SK-N-SH (cell line): ENCODE results near the gene ROMO1. TPM values are rescaled to one million over a fixed set of nuclear protein-coding genes. Genes with fewer than 3 reads are reported as not detected.

Experiments
- CTCF ChIA-PET: fragments of 300-600, 350-600 bp; formaldehyde crosslinking; extraction: SDS; loops from one replicate; lab custom pipeline; 2021; lab: Yijun Ruan, JAX
- POLR2A ChIA-PET: fragments of 350-600 bp; sonication (Branson Sonifier 250); formaldehyde crosslinking; extraction: SDS; loops from one replicate; lab custom pipeline; 2020; ENCODE audit warnings: antibody characterized with exemption, inconsistent platforms; lab: Yijun Ruan, JAX
- DNase-seq: peaks from one replicate; pipeline ENCODE4 v3.0.0; 2012
- H2AFZ ChIP-seq: fragments of 200-600 bp; sonication (generic); 2 replicates; pipeline ENCODE4 v1.8.1; 2016; ENCODE audit warnings: antibody characterized with exemption, mild to moderate bottlenecking, low read depth
- H3F3A ChIP-seq: fragments of 200-600 bp; sonication (generic); replicated peaks from 2 replicates; pipeline ENCODE3; 2016; ENCODE audit warnings: antibody characterized with exemption, mild to moderate bottlenecking; ENCODE audit not compliant: insufficient read depth
- H3K27ac ChIP-seq, 2 experiments: fragments of 200-500 bp in 1 of 2; fragments of 200-600 bp in 1 of 2; sonication (Bioruptor generic) in 1 of 2; sonication (generic), shearing (Covaris generic) in 1 of 2; 2 replicates each; pipeline versions ENCODE4 v1.5.1 to v1.6.1; 2014 to 2016; ENCODE audit warnings: low read depth in 2 of 2, inconsistent platforms in 1 of 2, low read length in 1 of 2, mild to moderate bottlenecking in 1 of 2, mixed read lengths in 1 of 2
- H3K27me3 ChIP-seq: fragments of 200-600 bp; sonication (generic), shearing (Covaris generic); 2 replicates; pipeline ENCODE4 v1.6.1; 2016; ENCODE audit warnings: mixed run types; ENCODE audit not compliant: insufficient read depth
- H3K36me3 ChIP-seq, 2 experiments: fragments of 200-500 bp in 1 of 2; fragments of 200-600 bp in 1 of 2; sonication (Bioruptor generic) in 1 of 2; sonication (generic) in 1 of 2; replicated peaks in 1 of 2; 2 replicates each; pipeline versions ENCODE3 to v1.5.1; 2014 to 2016; ENCODE audit warnings: low read length in 1 of 2, mild to moderate bottlenecking in 1 of 2; ENCODE audit not compliant: insufficient read depth in 2 of 2, control insufficient read depth in 1 of 2
- H3K4me1 ChIP-seq, 2 experiments: fragments of 200-500 bp in 1 of 2; fragments of 200-600 bp in 1 of 2; sonication (Bioruptor generic) in 1 of 2; sonication (generic), shearing (Covaris generic) in 1 of 2; 2 replicates each; pipeline versions ENCODE4 v1.5.1 to v1.6.1; 2014 to 2016; ENCODE audit warnings: low read depth in 1 of 2, low read length in 1 of 2, mixed run types in 1 of 2; ENCODE audit not compliant: insufficient read depth in 2 of 2, control insufficient read depth in 1 of 2
- H3K4me2 ChIP-seq: fragments of 200-600 bp; sonication (generic), shearing (Covaris generic); 2 replicates; pipeline ENCODE4 v1.6.1; 2017; ENCODE audit warnings: mixed run types
- H3K4me3 ChIP-seq, 2 experiments: fragments of 200-500 bp in 1 of 2; fragments of 200-600 bp in 1 of 2; sonication (Bioruptor generic) in 1 of 2; sonication (generic), shearing (Covaris generic) in 1 of 2; 2 replicates each; pipeline versions ENCODE4 v1.5.1 to v1.8.1; 2014 to 2016; ENCODE audit warnings: low read depth in 2 of 2, inconsistent platforms in 1 of 2, low read length in 1 of 2, mild to moderate bottlenecking in 1 of 2, mixed read lengths in 1 of 2, moderate library complexity in 1 of 2
- H3K79me2 ChIP-seq: fragments of 200-600 bp; sonication (generic); 2 replicates; pipeline ENCODE4 v1.8.1; 2017; ENCODE audit warnings: mild to moderate bottlenecking; ENCODE audit not compliant: insufficient read depth
- H3K9ac ChIP-seq: fragments of 200-600 bp; sonication (generic); 2 replicates; pipeline ENCODE4 v1.6.1; 2017; ENCODE audit warnings: mixed run types
- H3K9me2 ChIP-seq: fragments of 200-600 bp; sonication (generic); 2 replicates; pipeline ENCODE4 v1.6.1; 2017; ENCODE audit warnings: mixed run types
- H3K9me3 ChIP-seq: fragments of 200-600 bp; sonication (generic); 2 replicates; pipeline ENCODE4 v1.6.1; 2017; ENCODE audit warnings: mixed run types, mild to moderate bottlenecking, moderate library complexity
- H4K20me1 ChIP-seq: fragments of 200-600 bp; sonication (generic); 2 replicates; pipeline ENCODE4 v1.6.1; 2017; ENCODE audit warnings: mild to moderate bottlenecking, mixed run types; ENCODE audit not compliant: insufficient read depth
- CHD2 ChIP-seq: fragments of 150-350 bp; IDR thresholded peaks from 2 replicates; pipeline ENCODE4 v1.6.1; 2018; ENCODE audit warnings: low read length; ENCODE audit not compliant: partially characterized antibody
- GABPA ChIP-seq: IDR thresholded peaks from 2 replicates; pipeline ENCODE4 v1.4.0; 2012; ENCODE audit warnings: low read depth, mild to moderate bottlenecking
- MXI1 ChIP-seq: IDR thresholded peaks from 2 replicates; pipeline ENCODE4 v1.6.1; 2012; ENCODE audit warnings: mild to moderate bottlenecking, low read depth, low read length, improper control_type of control experiment
- POLR2AphosphoS5 ChIP-seq: IDR thresholded peaks from 2 replicates; pipeline ENCODE4 v1.6.1; 2012; ENCODE audit warnings: low read depth, low read length
- RFX5 ChIP-seq: IDR thresholded peaks from 2 replicates; pipeline ENCODE4 v1.6.1; 2012; ENCODE audit warnings: mild to moderate bottlenecking, improper control_type of control experiment, low read length
- SMC3 ChIP-seq: IDR thresholded peaks from 2 replicates; pipeline ENCODE4 v1.6.1; 2012; ENCODE audit warnings: low read depth, low read length, improper control_type of control experiment
- WGBS: methylation state at CpG from one replicate; pipeline ENCODE4 v1.1.6; 2017; ENCODE audit warnings: low lambda C conversion rate; 5-methylcytosine and 5-hydroxymethylcytosine counted together
- polyA plus RNA-seq, 3 experiments: library from polyadenylated mRNA; depleted of rRNA; stranded (reverse); fragments of >200 nt; gene quantifications; 2 replicates each; pipeline ENCODE4 v1.2.3, GENCODE V29; 2012
- TF ChIP-seq, protein P1 (sequence below): IDR thresholded peaks from 2 replicates; pipeline ENCODE4 v1.4.0; 2012; ENCODE audit warnings: low read depth, borderline replicate concordance
- TF ChIP-seq, protein P2 (sequence below): fragments of 150-350 bp; IDR thresholded peaks from 2 replicates; pipeline ENCODE4 v1.6.1; 2016; ENCODE audit warnings: mild to moderate bottlenecking, low read depth, low read length
- TF ChIP-seq, protein P3 (sequence below): IDR thresholded peaks from 2 replicates; pipeline ENCODE4; 2012
- TF ChIP-seq, protein P4 (sequence below): fragments of 200-600 bp; sonication (generic); IDR thresholded peaks from 2 replicates; pipeline ENCODE4 v1.6.1; 2017; ENCODE audit warnings: antibody characterized with exemption, mild to moderate bottlenecking, moderate library complexity
- TF ChIP-seq, protein P5 (sequence below): fragments of 150-350 bp; IDR thresholded peaks from 2 replicates; pipeline ENCODE4 v1.6.1; 2017; ENCODE audit warnings: antibody characterized with exemption, low read length, low read depth, borderline replicate concordance

Gene ROMO1
- polyA plus RNA-seq, 1 of the 3 experiments (the other 2 are of a cell fraction): 1,273 TPM

DNA sequence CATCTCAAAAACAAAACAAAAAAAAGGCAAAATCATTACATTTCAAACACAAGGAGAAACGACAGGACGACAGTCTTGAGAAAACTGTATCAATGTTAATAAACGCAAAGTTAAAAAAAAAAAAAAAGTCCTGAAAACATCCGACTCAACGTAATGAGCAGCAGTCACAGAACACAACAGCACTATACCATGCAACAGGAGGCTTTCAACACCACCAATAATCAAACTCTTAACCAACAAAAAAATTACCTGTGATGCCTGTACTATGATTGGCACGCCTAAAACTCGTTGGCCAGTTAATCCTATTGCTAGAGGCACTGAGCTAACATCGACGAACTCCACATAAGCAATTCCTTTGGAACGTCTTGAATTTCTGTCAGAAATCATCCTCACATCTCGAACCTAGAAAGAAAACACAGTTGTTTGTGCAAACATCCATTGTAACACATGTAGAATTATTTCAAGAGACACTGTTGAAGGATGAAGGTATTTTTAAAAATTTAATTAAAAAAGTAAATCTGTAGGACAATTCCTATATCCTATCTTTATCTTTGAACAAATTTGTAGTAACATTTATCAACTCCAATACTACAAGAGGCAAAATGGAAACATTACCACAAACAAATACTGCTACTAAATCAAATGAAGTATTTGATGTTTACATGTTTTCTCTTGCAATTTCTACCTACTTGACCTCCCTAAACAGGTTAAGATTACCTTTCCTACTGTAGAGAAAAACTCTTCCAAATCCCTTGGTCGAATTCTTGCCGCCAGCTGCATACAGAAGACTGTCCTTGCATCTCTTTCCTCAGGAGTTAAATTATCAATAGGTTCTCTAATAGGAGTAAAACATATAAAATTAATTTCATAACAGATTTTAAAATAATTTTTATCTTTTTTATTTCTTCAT is 25.4 kb downstream of the ROMO1 start:
- no peak overlapping the region for H2AFZ ChIP-seq
- H3K4me3 ChIP-seq: no peak overlapping the region
- no peak overlapping the region for H3K27ac ChIP-seq
- H3K9me2 ChIP-seq: no peaks in the 10 kb centered on the region
- 91% methylated on average over 13 of the region's 13 CpGs for WGBS
- no peaks in the 10 kb centered on the region for H3K4me1 ChIP-seq
- no peaks in the 10 kb centered on the region for H3K9me3 ChIP-seq
- H3K36me3 ChIP-seq: peaks cover 82 to 94% of the 10 kb centered on the region in 2 experiments
- peaks cover 98% of the 10 kb centered on the region for H4K20me1 ChIP-seq
- CTCF ChIA-PET: interaction anchor here (2.6 kb wide), 1 partner anchor 15 kb away, joined by 6 read pairs; no protein-coding TSS in a partner anchor
- no peak for DNase-seq
- no peak overlapping the region for H3K9ac ChIP-seq
- H3K79me2 ChIP-seq: peaks cover 99% of the 10 kb centered on the region
- H3K4me2 ChIP-seq: no peak overlapping the region
- H3F3A ChIP-seq: peaks cover 46% of the 10 kb centered on the region
- POLR2A ChIA-PET: interaction anchor here (1.7 kb wide), 1 partner anchor 18 kb away, joined by 3 read pairs; the partner anchor contains the start of gene RBM39
- TF ChIP-seq POLR2AphosphoS5 (peak; percentile 7; the same call in 1 of the 2 replicates), RFX5 (no peak), SMC3 (no peak)
- no peaks in the 10 kb centered on the region for H3K27me3 ChIP-seq

DNA sequence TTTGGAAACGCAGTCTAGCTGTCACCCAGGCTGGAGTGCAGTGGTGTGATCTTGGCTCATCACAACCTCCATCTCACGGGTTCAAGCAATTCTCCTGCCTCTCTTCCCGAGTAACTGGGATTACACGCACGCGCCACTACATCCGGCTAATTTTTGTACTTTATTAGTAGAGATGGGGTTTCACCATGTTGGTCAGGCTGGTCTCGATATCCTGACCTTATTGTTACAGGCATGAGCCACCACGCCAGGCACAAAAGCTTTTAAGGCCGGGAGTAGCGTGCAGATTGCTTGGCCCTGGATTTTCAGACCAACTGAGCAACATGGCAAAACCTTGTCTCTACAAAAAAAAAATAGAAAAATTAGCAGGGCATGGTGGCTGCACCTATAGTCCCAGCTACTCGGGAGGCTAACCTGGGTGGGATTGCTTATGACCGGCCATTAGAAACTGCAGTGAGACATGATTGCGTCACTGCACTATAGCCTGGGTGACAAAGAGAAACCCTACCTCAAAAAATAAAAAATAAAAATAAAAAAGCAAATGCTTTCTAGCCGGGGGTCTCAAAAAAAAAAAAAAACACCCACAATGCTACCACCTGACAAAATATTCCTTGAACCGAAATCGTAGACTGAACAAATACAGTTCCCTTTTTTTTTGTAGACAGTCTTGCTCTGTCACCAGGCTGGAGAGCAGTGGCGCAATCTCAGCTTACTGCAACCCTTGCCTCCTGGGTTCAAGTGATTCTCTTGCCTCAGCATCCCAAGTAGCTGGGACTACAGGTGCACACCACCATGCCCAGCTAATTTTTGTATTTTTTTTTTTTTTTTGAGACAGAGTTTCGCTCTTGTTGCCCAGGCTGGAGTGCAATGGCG is 27.9 kb downstream of the ROMO1 start:
- peaks cover 98% of the 10 kb centered on the region for H4K20me1 ChIP-seq

More for the DNA sequence above, 27.9 kb downstream of the ROMO1 start:
- no peaks in the 10 kb centered on the region for H3K9me3 ChIP-seq
- no peak overlapping the region for H3K9ac ChIP-seq
- 96% methylated on average over 20 of the region's 20 CpGs for WGBS
- no peak for DNase-seq
- no peak overlapping the region for H3K27ac ChIP-seq
- peaks cover 84 to 94% of the 10 kb centered on the region in 2 experiments for H3K36me3 ChIP-seq
- POLR2A ChIA-PET: interaction anchor here (0.7 kb wide), 1 partner anchor 15 kb away, joined by 3 read pairs; no protein-coding TSS in a partner anchor
- H3K27me3 ChIP-seq: no peaks in the 10 kb centered on the region
- no peak for TF ChIP-seq SMC3
- no peak for TF ChIP-seq GABPA
- TF ChIP-seq, protein P1, sequence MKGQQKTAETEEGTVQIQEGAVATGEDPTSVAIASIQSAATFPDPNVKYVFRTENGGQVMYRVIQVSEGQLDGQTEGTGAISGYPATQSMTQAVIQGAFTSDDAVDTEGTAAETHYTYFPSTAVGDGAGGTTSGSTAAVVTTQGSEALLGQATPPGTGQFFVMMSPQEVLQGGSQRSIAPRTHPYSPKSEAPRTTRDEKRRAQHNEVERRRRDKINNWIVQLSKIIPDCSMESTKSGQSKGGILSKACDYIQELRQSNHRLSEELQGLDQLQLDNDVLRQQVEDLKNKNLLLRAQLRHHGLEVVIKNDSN: no peak
- TF ChIP-seq, protein P2, sequence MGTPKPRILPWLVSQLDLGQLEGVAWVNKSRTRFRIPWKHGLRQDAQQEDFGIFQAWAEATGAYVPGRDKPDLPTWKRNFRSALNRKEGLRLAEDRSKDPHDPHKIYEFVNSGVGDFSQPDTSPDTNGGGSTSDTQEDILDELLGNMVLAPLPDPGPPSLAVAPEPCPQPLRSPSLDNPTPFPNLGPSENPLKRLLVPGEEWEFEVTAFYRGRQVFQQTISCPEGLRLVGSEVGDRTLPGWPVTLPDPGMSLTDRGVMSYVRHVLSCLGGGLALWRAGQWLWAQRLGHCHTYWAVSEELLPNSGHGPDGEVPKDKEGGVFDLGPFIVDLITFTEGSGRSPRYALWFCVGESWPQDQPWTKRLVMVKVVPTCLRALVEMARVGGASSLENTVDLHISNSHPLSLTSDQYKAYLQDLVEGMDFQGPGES: no peak
- TF ChIP-seq, protein P3, sequence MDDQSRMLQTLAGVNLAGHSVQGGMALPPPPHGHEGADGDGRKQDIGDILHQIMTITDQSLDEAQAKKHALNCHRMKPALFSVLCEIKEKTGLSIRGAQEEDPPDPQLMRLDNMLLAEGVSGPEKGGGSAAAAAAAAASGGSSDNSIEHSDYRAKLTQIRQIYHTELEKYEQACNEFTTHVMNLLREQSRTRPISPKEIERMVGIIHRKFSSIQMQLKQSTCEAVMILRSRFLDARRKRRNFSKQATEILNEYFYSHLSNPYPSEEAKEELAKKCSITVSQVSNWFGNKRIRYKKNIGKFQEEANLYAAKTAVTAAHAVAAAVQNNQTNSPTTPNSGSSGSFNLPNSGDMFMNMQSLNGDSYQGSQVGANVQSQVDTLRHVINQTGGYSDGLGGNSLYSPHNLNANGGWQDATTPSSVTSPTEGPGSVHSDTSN: no peak
- TF ChIP-seq, protein P4, sequence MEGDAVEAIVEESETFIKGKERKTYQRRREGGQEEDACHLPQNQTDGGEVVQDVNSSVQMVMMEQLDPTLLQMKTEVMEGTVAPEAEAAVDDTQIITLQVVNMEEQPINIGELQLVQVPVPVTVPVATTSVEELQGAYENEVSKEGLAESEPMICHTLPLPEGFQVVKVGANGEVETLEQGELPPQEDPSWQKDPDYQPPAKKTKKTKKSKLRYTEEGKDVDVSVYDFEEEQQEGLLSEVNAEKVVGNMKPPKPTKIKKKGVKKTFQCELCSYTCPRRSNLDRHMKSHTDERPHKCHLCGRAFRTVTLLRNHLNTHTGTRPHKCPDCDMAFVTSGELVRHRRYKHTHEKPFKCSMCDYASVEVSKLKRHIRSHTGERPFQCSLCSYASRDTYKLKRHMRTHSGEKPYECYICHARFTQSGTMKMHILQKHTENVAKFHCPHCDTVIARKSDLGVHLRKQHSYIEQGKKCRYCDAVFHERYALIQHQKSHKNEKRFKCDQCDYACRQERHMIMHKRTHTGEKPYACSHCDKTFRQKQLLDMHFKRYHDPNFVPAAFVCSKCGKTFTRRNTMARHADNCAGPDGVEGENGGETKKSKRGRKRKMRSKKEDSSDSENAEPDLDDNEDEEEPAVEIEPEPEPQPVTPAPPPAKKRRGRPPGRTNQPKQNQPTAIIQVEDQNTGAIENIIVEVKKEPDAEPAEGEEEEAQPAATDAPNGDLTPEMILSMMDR: no peak
- TF ChIP-seq, protein P5, sequence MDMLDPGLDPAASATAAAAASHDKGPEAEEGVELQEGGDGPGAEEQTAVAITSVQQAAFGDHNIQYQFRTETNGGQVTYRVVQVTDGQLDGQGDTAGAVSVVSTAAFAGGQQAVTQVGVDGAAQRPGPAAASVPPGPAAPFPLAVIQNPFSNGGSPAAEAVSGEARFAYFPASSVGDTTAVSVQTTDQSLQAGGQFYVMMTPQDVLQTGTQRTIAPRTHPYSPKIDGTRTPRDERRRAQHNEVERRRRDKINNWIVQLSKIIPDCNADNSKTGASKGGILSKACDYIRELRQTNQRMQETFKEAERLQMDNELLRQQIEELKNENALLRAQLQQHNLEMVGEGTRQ: no peak
- no peak for TF ChIP-seq CHD2
- TF ChIP-seq MXI1: no peak
- H2AFZ ChIP-seq: no peak overlapping the region
- H3K4me2 ChIP-seq: no peak overlapping the region
- H3K9me2 ChIP-seq: no peaks in the 10 kb centered on the region
- peaks cover 99% of the 10 kb centered on the region for H3K79me2 ChIP-seq
- peaks cover 41% of the 10 kb centered on the region for H3F3A ChIP-seq
- H3K4me1 ChIP-seq: peaks cover 2 to 9% of the 10 kb centered on the region in 2 experiments; a peak in 1 of 4 replicates
- CTCF ChIA-PET: no interaction called here
- H3K4me3 ChIP-seq: no peak overlapping the region
